Measurements from ENCODE around the gene MAP7D2. TPM values are rescaled to one million over a fixed set of nuclear protein-coding genes. Genes with fewer than 3 reads are reported as not detected.

The MAP7D2 gene
- total and polyA plus RNA-seq, 2 of the 13 experiments (the other 11 are each of a cell fraction or from before 2014, with no cell fraction given): 9.6 to 10.5 TPM

GRCh38 chrX:19958552-19959486 is 157.9 kb downstream of the MAP7D2 start (continued):
- no peak for TF ChIP-seq DZIP1 (CRISPR knock-in tag; IDR thresholded peaks at IDR 0.05)
- no peak for TF ChIP-seq KAT8 (CRISPR knock-in tag; IDR thresholded peaks at IDR 0.05)
- TF ChIP-seq NR2F1 (CRISPR knock-in tag; IDR thresholded peaks at IDR 0.05): no peak
- TF ChIP-seq ZBTB20 (CRISPR knock-in tag; IDR thresholded peaks at IDR 0.05; ENCODE audit: borderline replicate concordance, low read depth): no peak
- no peak for TF ChIP-seq ZSCAN9 (CRISPR knock-in tag; IDR thresholded peaks at IDR 0.05; ENCODE audit: borderline replicate concordance)
- no peak for TF ChIP-seq HNRNPLL (IDR thresholded peaks at IDR 0.05; ENCODE audit: low read depth, low read length, poor library complexity, severe bottlenecking)
- no peak for TF ChIP-seq NR2C2 (CRISPR knock-in tag; IDR thresholded peaks at IDR 0.05; ENCODE audit: borderline replicate concordance)
- no peak for TF ChIP-seq ZNF564 (CRISPR knock-in tag; IDR thresholded peaks at IDR 0.05)
- peak in 1 of 2 experiments; percentile 50; a peak in 1 of 4 replicates for TF ChIP-seq ATF4 (CRISPR knock-in tag; IDR thresholded peaks at IDR 0.05)
- TF ChIP-seq ZNF710 (CRISPR knock-in tag; IDR thresholded peaks at IDR 0.05; ENCODE audit: borderline replicate concordance): no peak
- peak; percentile 40; the same call in 1 of the 2 replicates for TF ChIP-seq CEBPB (IDR thresholded peaks at IDR 0.05; ENCODE audit: borderline replicate concordance, low read depth, low read length)
- TF ChIP-seq RNF219 (CRISPR knock-in tag; IDR thresholded peaks at IDR 0.05): no peak
- TF ChIP-seq ZFAT (CRISPR knock-in tag; conservative IDR thresholded peaks at IDR 0.05): no peak
- TF ChIP-seq HOXA3 (CRISPR knock-in tag; IDR thresholded peaks at IDR 0.05): no peak
- no peak for TF ChIP-seq PAXIP1 (CRISPR knock-in tag; conservative IDR thresholded peaks at IDR 0.05)

Measured in HepG2 (cell line).